SHP77 (cell line): ENCODE measurements around the gene CLECL1.
"Not testable (repeated sequence)": the region's sequence is repeated elsewhere in the genome, so short reads cannot be mapped to it uniquely, and the experiment has no call there.

Experiments
- DNase-seq, 2 experiments: peaks; one replicate each; lab custom pipeline; 2025; lab: John Stamatoyannopoulos, UW

The CLECL1 gene

DNA sequence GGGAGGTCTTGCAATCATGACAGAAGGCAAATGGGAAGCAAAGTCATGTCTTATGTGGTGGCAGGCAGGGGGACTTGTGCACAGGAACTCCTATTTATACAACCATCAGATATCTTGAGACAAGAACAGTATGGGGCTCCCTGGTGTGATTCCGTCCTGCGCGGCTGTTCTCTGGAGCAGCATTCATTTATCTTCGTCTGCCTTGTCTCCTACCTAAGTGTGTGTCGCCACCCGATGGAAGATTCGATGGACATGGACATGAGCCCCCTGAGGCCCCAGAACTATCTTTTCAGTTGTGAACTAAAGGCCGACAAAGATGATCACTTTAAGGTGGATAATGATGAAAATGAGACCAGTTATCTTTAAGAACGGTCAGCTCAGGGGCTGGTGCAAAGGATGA, 37.7 kb downstream of the CLECL1 start:
- DNase-seq = not testable (repeated sequence)

DNA sequence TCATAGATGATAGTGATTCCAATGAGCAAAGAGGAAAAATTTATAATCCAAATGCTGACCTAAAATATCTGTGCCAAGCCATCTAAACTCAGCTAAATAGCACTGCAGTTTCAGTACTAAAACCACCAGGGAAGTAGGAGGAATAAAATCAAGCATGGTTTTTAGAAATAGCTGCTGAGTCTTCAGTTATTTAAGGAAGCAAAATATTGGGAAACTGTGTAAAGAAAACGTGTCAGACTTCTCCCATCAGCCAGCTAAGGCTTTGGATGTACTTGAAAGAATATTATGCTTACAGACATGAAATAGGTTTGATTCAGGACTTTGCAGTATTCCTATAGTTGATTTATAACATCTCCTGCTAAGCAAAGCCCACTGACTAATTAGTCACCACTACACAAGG, 38.7 kb downstream of the CLECL1 start:
- no peak for DNase-seq

DNA sequence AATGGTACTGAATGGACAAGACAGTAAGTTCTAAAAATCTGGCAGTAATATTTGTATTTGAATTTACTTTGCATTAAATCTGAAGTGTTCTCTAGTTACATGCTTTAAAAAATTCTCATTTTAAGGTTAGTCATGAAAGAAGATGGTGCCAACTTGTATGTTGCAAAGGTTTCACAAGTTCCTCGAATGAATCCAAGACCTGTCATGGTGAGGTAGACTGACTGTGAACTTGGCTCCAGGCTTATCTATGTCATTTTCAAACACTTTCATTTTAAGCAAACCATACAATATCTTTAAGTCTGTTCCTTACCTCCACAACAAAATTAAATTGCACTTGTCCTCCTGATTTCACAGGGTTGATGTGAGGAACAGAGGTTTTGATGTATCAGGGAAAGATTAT, 40.0 kb downstream of the CLECL1 start:
- no peak for DNase-seq

DNA sequence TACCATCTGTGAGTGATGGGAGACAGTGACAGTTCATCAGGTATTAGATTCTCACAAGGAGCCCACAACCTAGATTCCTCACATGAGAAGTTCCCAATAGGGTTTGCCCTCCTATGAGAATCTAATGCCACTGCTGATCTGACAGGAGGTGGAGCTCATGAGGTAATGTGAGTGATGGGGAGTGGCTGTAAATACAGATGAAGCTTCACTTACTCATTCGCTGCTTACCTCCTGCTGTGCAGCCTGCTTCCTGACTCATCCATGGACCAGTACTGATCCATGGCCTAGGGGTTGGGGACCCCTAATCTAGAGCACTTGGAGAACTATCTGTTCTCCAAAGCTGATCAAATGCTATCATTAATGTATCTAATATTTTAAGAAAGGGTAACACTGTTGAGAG, 45.7 kb downstream of the CLECL1 start:
- DNase-seq = no peak

DNA sequence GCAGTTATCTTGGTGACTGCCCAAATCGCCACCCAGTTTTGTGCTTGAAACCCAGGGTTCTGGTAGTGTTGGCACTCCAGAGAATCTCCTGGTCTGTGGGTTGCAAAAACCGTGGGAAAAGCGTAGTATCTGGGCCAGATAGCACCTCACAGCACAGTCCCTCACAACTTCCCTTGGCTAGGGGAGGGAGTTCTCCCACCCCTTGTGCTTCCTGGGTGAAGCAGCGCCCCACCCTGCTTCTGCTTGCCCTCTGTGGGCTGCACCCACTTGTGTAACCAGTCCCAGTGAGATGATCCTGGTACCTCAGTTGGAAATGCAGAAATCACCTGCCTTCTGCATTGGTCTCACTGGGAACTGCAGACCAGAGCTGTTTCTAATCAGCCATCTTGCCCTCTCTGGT, 47.0 kb downstream of the CLECL1 start:
- no peak for DNase-seq

DNA sequence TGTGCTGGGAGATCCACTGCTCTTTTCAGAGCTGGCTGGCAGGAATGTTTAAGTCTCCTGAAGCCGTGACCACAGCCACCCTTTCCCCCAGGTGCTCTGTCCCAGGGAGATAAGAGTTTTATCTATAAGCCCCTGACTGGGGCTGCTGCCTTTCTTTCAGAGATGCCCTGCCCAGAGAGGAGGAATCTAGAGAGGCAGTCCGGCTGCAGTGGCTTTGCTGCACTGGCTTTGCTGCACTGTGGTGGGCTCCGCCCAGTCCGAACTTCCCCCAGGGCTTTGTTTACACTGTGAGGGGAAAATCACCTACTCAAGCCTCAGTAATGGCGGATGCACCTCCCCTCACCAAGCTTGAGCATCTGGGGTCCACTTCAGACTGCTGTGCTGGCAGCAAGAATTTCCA, 47.5 kb downstream of the CLECL1 start:
- DNase-seq = not testable (repeated sequence)

DNA sequence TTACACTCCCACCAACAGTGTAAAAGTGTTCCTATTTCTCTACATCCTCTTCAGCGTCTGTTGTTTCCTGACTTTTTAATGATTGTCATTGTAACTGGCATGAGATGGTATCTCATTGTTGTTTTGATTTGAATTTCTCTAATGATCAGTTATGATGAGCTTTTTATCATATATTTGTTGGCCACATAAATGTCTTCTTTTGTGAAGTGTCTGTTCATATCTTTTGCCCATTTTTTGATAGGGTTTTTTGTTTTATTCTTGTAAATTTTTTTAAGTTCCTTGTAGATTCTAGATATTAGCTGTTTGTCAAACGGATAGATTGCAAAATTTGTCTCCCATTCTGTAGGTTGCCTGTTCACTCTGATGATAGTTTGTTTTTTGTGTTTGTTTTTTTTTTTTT, 49.9 kb downstream of the CLECL1 start:
- DNase-seq = not testable (repeated sequence)

DNA sequence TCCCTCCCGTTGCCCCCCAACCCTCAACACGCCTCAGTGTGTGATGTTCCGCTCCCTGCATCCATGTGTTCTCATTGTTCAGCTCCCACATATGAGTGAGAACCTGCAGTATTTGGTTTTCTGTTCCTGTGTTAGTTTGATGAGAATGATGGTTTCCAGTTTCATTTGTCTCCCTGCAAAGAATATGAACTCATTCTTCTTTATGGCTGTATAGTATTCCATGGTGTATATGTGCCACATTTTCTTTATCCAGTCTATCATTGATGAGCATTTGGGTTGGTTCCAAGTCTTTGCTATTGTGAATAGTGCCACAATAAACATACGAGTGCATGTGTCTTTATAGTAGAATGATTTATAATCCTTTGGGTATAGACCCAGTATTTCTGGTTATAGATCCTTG, 50.4 kb downstream of the CLECL1 start:
- DNase-seq = not testable (repeated sequence)

DNA sequence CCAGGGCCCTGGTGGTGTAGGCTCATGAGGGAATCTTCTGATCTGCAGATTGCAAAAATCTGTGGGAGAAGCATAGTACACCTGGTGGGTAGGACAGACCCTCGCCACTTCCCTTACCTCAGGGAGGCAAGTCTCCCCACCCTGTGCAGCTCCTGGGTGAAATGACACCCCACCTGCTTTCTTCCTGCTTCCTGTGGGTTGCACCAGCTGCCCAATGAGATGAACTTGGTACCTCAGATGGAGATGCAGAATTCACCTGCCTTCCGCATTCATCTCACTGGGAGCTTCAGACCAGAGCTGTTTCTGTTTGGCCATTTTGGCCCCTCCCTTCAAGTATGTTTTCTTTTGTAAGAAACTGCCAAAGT, 58.7 kb downstream of the CLECL1 start:
- DNase-seq = no peak

DNA sequence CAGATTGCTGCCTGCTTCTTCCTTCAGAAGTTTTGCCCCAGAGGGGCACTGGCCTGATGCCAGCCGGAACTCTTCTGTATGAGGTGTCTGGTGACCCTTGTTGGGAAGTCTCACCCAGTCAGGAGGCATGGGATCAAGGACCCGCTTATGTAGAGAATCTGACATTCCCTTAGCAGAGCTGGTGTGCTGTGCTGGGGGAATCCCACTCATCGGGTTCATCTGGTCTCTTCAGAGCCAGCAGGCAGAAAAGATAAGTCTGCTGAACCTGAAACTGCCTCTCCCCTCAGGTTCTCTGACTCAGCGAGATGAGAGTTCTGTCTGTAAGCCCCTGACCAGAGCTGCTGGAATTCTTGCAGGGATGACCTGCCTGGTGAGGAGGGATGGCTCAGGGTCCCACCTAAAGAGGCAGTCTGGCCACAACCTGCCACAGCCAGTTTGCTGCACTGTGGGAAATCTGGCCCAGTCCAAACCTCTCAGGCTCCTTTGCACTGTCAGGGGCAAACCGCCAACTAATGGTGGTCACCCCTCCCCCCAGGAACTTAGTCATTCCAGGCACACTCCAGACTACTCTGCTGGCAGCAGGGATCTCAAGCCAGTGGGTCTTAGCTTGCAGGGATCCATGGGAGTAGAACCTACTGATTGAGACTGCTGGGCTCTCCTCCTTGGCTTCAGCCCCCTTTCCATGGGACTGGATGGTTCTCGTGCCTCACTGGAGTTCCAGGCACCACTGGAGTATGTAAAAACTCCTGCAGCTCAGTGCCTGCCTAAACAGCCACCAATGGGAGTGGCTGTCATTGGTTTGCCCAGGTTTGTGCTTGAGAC, 59.3 kb downstream of the CLECL1 start:
- no peak for DNase-seq
